ENCODE measurements around the gene DTL. TPM values are rescaled to one million over a fixed set of nuclear protein-coding genes. Genes with fewer than 3 reads are reported as not detected.
A peak's percentile ranks its signal among the peaks of the same experiment; 100 is the strongest.
"Not testable (repeated sequence)": the region's sequence is repeated elsewhere in the genome, so short reads cannot be mapped to it uniquely, and the experiment has no call there.

The DTL gene
- total RNA-seq, 1 donor from 2014 or later, result 7.4 TPM

DNA sequence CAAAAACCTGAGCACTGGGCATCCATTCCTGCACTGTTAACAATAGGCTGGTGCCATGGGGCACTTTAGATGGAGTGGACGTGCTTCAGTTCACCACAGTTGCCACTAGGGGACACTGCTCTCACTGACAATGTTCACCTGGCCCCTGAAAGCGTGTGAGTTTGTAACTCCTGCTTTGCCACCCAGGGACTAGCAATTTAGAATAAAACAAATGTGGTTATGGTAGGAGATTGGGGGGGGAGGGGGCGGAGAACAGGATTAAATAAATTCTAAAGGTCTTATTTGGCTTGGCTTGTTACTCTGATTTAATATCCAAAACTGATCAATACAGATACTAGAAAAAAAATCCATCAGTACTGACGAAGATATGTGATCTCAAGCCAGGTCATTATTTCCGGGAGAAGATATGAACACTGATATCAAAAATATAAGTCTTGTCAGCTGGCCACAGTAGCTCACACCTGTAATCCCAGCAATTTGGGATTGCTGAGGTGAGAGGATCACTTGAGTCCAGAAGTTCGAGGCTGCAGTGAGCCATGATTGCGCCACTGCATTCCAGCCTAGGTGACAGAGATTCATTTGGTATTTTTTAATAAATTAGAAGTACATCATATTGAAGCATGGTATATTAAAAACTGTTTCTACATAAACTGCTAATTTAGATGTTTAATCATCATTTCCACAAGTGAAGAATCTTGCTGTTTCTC is 23.4 kb upstream of the DTL start:
- H3K36me3 Mint-ChIP-seq (ENCODE audit: unreplicated experiment), result no peaks in the 10 kb centered on the region
- DNase-seq, result peak; percentile 70
- H3K9me3 Mint-ChIP-seq (ENCODE audit: unreplicated experiment), result no peaks in the 10 kb centered on the region
- no peak overlapping the region for H3K27ac Mint-ChIP-seq (ENCODE audit: unreplicated experiment)
- H3K4me3 Mint-ChIP-seq (ENCODE audit: unreplicated experiment), result no peak overlapping the region
- H3K27me3 Mint-ChIP-seq (ENCODE audit: unreplicated experiment), result no peaks in the 10 kb centered on the region
- peaks cover 3% of the 10 kb centered on the region for H3K4me1 Mint-ChIP-seq (ENCODE audit: low read depth, unreplicated experiment)
- TF ChIP-seq CTCF (IDR thresholded peaks at IDR 0.05; ENCODE audit: partially characterized antibody, unreplicated experiment), result peak; percentile 94

- no peaks in the 10 kb centered on the region for H3K27me3 Mint-ChIP-seq (ENCODE audit: unreplicated experiment)
These were observed 21.9 kb upstream of the DTL start for GRCh38 chr1:212013672-212014071.

DNA sequence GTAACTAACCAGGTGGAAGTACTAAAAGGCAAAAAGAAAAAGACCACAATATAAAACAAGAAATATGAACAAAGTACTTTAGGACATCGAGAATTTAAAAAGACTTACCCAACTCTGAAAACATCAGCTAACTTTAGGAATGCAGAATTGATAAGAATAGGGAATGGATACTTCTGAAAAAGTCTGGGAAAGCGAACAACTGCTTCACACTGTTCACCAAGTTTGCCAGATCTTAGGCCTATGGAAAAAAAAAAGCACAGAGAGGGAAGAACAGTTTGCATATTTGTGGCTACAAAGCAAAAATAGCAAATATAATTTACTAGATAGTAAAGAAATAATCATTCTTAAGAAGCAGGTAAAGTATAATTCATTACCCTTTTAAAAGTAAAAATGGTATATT is 14.6 kb upstream of the DTL start:
- Mint-ChIP-seq H3K36me3 (ENCODE audit: unreplicated experiment) (peaks cover 11% of the 10 kb centered on the region), H3K4me3 (ENCODE audit: unreplicated experiment) (no peak overlapping the region), H3K4me1 (ENCODE audit: low read depth, unreplicated experiment) (no peaks in the 10 kb centered on the region), H3K27ac (ENCODE audit: unreplicated experiment) (no peak overlapping the region), H3K27me3 (ENCODE audit: unreplicated experiment) (no peaks in the 10 kb centered on the region), H3K9me3 (ENCODE audit: unreplicated experiment) (no peaks in the 10 kb centered on the region)
- DNase-seq, result no peak
- no peak for TF ChIP-seq CTCF (IDR thresholded peaks at IDR 0.05; ENCODE audit: partially characterized antibody, unreplicated experiment)

More at GRCh38 chr1:212013672-212014071, 21.9 kb upstream of the DTL start:
- H3K9me3 Mint-ChIP-seq (ENCODE audit: unreplicated experiment), result no peaks in the 10 kb centered on the region
- no peak for DNase-seq
- H3K36me3 Mint-ChIP-seq (ENCODE audit: unreplicated experiment), result no peaks in the 10 kb centered on the region
- no peak for TF ChIP-seq CTCF (IDR thresholded peaks at IDR 0.05; ENCODE audit: partially characterized antibody, unreplicated experiment)
- H3K4me3 Mint-ChIP-seq (ENCODE audit: unreplicated experiment), result no peak overlapping the region
- H3K27ac Mint-ChIP-seq (ENCODE audit: unreplicated experiment), result no peak overlapping the region
- H3K4me1 Mint-ChIP-seq (ENCODE audit: low read depth, unreplicated experiment), result peaks cover 3% of the 10 kb centered on the region

- Mint-ChIP-seq H3K27me3 (ENCODE audit: unreplicated experiment) (no peaks in the 10 kb centered on the region), H3K4me1 (ENCODE audit: low read depth, unreplicated experiment) (no peaks in the 10 kb centered on the region), H3K27ac (ENCODE audit: unreplicated experiment) (no peak overlapping the region), H3K4me3 (ENCODE audit: unreplicated experiment) (no peak overlapping the region), H3K36me3 (ENCODE audit: unreplicated experiment) (peaks cover 11% of the 10 kb centered on the region), H3K9me3 (ENCODE audit: unreplicated experiment) (no peaks in the 10 kb centered on the region)
- no peak for DNase-seq
- no peak for TF ChIP-seq CTCF (IDR thresholded peaks at IDR 0.05; ENCODE audit: partially characterized antibody, unreplicated experiment)
These were observed 14.0 kb upstream of the DTL start for GRCh38 chr1:212021563-212021962.

DNA sequence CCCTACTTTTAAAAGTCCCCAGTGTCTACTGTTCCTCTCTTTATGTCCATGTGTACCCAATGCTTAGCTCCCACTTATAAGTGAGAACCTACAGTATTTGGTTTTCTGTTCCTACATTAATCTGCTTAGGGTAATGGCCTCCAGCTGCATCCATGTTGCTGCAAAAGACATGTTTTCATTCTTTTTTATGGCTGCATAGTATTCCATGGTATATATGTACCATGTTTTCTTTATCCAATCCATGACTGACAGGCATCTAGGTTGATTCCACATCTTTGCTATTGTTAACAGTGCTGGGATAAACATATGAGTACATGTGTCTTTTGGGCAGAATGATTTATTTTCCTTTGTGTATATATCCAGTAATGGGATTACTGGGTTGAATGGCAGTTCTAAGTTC is 12.6 kb upstream of the DTL start:
- not testable (repeated sequence) for H3K4me1 Mint-ChIP-seq (ENCODE audit: low read depth, unreplicated experiment); H3K27me3 Mint-ChIP-seq (ENCODE audit: unreplicated experiment); DNase-seq; H3K4me3 Mint-ChIP-seq (ENCODE audit: unreplicated experiment); H3K27ac Mint-ChIP-seq (ENCODE audit: unreplicated experiment); H3K9me3 Mint-ChIP-seq (ENCODE audit: unreplicated experiment)
- peaks cover 11% of the 10 kb centered on the region for H3K36me3 Mint-ChIP-seq (ENCODE audit: unreplicated experiment)

Data from glutamatergic neuron (in vitro differentiated cells).